NCI-H526 (cell line): Measurements from ENCODE around the gene UBC.
"Not testable (repeated sequence)": the region's sequence is repeated elsewhere in the genome, so short reads cannot be mapped to it uniquely, and the experiment has no call there.

Experiments used
- DNase-seq, 2 experiments: peaks; one replicate each; lab custom pipeline; 2025; lab: John Stamatoyannopoulos, UW

The UBC gene

DNA sequence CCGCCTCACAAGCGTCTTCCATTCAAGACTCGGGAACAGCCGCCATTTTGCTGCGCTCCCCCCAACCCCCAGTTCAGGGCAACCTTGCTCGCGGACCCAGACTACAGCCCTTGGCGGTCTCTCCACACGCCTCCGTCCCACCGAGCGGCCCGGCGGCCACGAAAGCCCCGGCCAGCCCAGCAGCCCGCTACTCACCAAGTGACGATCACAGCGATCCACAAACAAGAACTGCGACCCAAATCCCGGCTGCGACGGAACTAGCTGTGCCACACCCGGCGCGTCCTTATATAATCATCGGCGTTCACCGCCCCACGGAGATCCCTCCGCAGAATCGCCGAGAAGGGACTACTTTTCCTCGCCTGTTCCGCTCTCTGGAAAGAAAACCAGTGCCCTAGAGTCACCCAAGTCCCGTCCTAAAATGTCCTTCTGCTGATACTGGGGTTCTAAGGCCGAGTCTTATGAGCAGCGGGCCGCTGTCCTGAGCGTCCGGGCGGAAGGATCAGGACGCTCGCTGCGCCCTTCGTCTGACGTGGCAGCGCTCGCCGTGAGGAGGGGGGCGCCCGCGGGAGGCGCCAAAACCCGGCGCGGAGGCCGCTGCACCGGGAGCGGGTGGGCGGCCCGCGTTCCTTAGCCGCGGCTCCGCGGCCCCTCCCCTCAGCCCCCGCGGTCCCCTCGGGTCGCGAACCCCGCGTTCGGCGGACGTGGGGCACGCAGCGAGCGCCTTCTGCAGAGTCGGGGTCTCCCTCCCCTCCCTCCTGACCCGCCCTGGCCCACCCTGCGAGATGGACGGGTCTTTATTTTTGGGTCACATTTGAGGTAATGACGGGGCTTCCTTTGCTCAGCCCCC is at the start of gene UBC:
TSS of gene UBC (minus strand) at position 259 of the 847 bp plus-strand sequence. CDS start 879 bp downstream, outside the sequence.
- DNase-seq: no peak

DNA sequence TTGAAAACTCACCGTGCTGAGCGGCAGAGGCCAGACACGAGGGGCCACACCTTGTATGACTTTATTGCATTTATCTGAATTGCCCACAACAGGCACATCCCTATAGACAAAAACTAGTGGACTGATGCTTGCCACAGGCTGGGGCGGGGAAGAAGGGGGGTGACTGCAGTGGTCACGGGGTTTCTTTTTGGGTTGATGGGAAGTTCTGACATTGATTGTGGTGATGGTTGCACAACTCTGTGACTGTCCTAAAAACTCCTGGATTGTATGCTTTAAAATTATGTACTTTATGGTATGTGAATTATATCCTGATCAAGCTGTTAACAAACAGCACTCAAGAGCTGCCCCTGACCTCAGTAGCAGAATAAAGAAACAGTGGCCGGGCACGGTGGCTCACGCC is 48.8 kb upstream of the UBC start:
- no peak for DNase-seq

DNA sequence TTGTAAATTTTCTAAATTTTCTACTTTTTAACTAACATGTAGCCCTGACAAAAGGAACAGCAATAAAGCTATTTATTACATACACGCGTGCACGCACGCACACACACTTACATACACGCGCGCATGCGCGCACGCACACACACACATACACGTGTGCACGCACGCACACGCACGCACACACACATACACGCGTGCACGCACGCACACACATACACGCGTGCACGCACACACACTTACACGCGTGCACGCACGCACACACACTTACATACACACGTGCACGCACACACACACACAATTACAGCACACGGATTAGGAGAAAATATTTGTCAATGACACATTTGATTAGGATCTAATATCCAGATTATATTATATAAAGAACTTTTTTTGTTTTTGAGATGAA is 46.6 kb upstream of the UBC start:
- no peak for DNase-seq

DNA sequence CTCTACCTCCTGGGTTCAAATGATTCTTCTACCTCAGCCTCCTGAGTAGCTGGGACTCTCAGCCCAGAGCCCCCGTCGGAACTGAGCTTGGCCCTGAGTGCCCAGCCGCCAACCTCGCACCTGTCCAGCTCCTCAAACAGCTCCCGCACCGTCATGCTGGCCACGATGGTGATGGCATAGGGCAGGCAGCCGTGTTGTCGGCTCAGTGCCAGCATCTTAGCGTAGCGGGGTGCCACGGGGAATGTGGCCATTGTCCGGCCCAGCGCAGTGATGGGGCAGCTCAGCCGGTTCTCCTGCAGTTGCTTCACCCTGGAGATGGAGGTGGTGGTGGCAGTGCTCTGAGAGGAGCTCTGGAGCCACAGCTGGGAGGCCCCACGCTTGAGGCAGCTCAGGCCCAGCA is 42.1 kb upstream of the UBC start:
- no peak for DNase-seq

DNA sequence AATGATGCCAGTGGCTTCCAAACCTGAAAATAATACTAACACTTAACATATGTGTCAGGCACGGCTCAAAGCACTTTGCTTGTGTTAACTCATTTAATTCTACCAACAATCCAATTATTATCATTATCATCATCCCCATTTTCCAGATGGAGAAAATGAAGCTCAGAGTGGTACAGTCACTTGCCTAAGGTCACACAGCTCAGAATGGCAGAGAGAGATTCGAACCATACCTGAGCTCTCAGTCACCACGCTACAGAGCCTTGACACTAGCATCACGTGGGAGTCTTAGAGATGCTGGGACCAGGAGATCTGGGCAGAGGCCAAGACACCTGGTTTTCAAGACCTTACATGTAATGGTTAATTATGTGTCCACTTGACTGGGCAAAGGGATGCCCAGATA is 40.3 kb upstream of the UBC start:
- no peak for DNase-seq

DNA sequence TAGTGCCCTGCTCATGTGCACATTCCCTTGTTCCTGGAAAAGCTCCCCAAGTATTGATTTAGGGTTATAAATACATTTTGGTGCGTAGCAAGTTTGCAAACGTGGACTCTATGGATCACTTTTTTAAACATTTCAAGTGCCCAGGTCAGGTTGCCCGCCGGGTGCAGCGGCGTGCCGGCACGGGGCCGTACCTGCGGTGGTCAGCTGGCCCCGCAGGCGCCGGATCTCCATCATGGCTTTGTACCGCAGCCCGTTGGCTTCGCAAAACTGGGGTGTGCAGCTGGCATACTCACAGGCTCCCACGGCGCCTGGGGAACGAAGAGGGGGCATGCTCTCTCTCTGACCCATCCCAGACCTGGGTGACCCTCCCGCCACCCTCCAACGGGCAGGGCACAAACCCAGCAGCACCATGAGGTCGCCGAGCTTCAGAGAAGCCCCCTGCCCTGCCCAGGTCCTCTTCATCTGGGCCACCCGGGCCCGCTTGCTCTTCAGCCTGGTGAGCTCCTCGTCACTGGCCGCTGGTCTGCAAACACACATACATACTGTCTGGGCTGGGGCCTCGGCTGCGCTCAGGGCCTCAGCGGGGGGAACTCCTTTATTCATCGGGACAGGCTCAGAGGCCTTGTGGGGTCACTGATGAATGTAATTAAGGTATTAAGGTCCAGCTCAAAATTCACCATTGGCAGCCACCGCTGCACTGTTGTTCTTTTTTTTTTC is 39.4 kb upstream of the UBC start:
- DNase-seq: no peak

DNA sequence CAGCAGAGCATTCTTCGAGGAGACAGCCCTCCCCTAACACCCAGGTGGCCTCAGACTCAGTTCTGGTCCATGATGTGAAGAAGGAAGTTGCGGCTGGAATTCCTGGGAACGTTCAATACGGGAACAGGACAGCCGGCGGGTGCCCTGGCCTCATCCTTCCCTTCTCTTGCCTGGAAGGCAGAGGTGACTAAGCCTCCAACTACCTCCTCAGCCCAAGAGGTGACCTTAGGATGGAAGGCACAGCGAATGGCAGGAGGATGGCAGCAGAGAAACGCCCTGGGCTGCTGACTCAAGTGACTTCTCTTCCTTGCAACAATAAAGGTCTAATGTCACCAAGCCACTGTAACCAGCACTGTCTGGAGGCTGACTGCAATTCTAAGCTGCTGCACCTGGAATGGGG is 38.4 kb upstream of the UBC start:
- DNase-seq: no peak

DNA sequence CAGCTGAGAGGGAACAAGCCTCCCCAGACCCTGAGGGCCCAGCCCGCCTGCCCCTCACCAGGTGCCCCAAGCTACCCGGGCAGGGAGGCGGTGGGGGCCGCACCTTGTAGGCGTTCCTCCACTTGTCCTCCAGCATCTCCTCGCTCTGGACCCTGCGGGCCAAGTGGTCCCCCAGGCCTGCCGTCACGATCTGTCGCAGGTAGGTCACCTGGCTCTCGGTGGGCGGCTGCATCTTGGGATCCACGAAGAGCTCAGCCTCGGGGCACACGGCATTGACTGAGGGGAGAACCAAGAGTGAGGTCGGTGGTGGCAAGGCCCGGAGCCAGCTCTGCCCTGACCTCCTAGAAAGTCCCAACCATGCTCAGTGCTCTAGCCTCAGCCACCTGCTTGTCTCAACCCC is 37.8 kb upstream of the UBC start:
- no peak for DNase-seq

DNA sequence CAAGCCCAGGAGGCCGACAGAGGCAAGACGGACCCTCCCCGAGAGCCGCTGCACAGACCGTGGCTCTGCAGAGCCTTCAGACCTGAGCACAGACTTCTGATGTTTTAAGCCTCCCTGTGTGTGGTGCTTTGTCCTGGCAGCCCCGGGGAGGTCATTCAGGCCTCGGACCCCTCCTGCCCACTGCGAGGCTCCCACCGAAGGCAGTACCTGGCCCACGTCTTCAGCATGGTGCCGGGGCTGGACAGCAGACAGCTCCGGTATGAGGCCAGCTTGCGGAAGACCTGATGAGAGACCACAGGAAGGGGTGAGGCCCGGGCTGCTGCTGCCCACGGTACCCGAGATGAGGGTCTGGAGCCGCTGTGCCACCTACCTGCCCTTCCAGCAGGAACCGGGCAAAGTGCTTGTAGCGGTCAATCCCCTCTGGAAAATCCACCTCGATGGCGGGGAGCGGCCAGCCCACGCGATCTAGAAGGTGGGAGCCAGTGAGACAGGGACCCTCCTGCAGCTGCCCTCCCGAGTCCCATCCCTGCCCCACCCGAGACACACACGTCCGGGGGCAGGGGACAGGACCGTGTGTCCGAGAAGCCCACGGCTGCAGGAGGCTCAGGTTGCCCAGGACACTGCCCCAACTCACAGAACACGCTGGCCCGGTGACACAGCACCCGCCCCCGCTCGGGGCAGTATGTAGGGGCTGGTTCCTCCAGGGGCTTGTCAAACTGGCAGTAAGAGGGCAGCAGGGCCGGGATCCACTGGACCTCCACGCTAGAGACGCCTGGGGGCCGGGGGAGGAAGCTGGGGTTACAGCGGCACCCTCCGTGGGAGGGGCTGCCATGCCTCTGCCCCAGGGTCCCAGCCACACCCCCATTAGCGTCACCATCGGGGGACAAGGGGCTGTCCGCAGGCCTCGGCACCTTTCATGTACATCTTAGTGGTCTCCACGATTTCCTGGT is 35.6 kb upstream of the UBC start:
- no peak for DNase-seq

DNA sequence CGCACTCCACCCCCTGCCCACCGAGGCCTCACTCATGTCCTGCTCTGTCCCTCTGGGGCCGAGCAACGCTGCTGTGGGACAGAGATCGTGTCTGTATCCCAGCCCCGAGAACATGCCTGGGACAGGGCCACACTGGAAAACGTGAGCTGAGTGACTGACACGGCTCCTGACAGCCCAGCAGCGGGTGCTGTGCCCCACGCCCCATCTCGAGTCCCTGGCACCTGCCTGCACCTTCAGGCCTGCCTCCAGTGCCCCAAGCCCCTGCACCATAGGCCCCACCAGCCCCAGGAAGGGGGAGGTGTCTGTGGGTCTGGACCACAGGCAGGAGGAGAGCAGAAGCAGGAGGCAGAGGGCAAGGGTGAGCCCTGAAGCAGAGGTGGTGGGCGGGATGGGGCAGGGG is 34.6 kb upstream of the UBC start:
- no peak for DNase-seq

DNA sequence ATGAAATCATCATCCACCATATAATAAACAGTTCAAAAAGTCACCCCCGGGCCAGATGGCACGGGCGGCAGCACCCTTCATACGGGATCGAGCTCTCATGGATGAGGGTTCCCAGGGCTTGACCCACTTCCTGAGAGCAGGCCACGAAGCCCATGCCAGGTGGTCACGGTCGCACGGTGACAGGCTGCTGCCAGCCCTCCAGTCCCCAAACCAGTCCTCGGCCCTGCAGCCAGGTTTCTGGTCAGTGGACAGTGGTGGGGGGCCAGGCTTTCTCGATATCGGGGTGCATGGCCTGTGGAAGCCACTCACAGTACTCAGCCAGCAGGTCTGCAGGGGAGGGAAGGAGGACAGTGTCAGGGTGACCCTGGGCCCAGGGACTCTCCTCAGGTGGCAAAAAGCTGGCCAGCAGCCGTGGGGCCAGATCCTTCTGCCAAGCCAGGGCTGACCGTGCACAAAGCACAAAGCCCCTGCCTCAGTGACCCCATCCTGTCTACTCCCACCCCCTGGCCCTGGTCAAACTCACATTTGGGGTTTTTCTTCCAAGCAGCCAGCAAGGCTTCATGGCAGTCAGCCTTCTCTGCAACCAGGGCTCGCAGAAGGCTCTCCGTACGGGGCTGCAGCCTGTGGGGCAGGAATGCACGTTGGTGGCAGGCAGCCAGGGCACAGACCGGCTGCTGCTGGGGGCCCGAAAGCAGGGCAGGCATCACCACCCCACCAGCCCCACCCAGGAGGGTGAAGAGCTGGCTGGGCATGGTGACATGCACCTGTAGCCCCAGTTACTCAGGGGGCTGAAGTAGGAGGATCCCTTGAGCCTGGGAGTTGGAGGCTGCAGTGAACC is 33.3 kb upstream of the UBC start:
- no peak for DNase-seq

DNA sequence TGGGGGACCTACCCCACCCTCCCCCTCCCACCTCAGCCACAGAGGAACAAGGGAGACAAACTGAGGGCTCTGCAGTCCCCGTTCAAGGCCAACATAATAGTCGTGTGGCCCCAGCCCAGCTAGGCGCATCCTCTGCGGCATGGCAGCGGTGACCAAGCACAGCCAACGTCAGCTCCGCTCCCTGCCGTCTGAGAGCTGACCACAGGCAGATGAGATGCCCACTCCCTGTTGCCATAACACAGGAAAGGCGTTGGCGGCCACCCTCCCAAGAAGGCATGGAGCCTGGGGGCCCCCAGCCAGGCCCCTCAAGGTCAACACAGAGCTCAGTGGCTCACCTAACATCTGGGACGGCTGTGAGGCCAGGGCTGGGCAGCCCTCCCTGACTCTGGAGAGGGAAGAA is 32.6 kb upstream of the UBC start:
- no peak for DNase-seq

DNA sequence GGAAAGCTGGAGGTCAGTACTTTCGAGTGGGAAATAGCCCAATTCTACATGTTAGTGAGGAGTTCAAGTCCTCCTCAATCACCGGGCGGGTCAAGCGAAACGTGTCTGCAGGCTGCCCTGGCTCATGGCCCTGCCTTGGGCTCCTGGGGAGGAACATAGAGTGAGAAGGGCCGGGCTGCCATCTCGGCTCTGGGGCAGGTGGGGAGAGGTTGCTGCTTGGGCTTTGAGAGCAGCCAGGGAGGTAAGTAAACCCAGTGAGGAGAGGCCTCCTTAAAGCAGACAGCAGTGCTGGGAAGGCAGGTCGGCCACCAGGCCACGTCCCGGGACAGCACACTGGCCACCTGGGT is 32.0 kb upstream of the UBC start:
- DNase-seq: no peak

DNA sequence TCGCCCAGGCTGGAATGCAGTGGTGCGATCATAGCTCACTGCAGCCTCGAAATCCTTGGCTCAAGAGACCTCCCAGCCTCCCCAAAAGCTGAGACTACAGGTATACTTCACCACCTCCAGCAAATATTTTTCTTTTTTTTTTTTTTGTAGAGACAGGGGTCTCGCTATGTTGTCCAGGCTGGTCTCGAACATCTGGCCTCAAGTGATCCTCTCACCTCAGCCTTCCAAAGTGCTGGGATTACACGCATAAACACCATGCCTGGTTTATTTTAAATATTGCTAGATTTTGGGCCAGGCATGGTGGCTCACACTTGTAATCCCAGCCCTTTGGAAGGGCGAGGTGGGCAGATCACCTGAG is 26.7 kb upstream of the UBC start:
- DNase-seq: no peak

DNA sequence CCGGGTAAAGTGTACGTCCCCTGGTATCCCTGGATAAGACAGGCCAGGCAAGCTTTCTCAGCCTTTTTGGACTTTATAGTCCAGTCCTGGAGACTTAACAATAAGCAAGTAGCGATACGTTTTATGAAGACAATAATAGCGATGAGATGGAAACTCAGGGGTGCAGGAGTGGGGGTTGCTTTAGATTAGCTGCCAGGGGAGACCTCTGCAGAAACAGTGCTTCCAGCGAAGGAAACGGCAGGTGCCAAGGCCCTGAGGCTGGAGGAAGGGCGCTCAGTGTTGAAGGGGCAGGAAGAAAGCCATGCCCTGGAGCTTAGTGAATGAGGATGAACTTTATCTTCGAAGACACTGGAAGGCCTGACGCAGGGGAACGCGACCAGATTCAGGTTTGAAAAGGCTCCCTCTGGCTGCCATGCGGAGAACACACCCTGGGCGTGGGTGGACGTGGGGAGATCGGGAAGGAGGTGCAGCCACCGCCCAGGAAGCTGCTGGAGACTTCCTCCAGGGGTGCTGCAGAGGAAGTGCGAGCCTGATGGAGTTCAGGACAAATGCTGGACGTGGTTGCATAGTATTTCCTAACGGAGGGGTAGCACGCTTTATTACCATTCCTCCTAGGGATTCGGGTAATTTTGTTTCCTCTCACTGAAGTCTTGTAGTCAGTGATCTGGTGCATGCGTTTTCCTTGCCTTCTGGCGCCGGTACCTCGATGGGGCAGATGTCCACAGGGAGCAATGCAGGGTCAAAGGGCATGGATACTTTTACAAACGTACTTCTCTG is 26.1 kb upstream of the UBC start:
- DNase-seq: no peak

DNA sequence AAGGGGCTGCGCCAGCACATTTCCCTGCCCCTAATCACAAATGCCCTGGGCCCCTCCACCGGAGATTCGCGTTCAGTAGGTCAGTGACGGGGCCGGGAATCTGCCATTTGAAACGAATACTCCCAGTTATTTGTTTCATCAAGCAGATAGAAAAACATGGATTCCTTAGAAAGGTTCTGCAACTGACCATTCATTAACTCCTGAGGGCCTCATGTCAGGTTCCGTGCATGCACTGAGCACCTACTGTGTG is 25.6 kb upstream of the UBC start:
- DNase-seq: no peak

DNA sequence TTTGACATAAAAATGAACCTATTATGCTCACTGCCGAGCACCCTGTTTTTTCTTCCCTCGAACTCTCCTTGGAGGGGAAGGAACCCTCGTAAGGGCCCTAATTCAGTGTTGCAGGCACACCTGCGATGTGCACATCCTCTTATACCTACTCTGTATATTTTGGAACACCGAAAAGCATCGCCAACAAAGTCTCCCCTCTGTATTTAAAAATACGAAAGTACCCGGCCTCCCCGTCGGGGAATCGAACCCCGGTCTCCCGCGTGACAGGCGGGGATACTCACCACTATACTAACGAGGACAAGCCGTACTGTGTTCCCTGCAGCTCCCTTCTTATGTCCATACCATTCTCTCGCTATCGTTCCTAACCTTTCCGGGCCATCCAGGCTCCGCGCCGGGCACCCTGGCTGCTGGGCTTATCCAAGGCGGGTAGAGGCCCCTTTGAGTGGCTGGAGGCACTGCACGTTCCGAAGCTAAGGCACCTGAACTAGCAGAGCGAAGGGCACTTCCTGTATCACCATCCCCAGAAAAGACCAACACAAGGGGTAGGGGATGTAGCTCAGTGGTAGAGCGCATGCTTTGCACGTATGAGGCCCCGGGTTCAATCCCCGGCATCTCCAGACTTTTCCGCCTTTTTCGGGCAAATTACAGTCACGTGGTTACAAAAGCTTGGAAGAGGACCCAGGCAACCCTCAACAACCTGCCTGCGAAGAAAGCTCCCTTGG is 25.1 kb upstream of the UBC start:
- DNase-seq: no peak

DNA sequence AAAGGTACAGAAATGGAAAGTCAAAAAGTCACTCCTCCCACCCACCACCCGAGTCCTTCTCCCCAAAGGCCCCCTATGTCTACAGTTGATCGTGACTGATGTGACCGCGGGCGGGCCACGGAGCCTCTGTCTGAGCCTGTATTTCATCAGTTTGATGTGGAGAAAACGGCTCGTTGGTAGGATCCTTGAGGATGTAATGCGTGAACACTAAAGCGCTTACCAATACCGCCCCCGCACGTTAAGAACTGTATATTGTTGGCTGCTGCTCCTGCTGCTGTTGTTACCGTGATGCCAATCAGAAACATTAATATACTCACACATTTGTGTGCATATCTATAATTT is 24.6 kb upstream of the UBC start:
- no peak for DNase-seq

DNA sequence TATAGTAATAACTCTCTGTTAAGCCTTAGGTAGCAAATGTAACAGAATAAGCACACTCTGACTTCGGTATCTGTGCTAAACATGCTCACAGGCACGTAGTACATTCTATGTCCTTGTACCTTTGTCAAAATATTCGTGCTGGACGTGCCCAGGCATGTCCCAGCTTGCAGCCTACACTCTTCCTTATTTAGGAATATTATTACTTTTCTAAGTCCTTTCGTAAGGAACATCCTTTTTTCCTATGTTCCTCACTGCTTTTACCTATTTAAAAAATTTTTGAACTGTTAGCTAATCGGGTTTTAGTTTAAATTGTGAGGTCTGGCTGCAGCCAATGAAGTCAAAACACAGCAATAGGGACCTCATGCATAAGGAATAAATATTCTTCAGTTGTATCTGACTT is 24.1 kb upstream of the UBC start:
- no peak for DNase-seq

DNA sequence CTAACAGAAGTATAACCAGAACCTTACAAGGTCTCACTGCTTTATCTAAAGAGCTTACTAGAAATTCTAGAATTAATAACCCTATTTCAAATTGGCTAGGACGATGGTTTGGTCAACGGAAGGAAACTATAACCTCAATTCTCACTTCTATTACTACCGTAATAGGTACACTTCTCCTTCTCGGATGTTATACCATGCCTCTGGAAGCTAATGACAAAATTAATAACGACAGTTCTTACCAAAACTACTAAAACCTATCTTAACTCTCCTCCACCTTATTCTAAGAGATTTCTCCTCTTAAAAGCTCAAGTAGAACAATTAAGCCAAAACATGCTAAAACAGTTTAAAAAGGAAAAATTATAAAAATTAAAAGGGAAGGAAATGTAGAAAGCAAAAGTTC is 23.7 kb upstream of the UBC start:
- DNase-seq: no peak

DNA sequence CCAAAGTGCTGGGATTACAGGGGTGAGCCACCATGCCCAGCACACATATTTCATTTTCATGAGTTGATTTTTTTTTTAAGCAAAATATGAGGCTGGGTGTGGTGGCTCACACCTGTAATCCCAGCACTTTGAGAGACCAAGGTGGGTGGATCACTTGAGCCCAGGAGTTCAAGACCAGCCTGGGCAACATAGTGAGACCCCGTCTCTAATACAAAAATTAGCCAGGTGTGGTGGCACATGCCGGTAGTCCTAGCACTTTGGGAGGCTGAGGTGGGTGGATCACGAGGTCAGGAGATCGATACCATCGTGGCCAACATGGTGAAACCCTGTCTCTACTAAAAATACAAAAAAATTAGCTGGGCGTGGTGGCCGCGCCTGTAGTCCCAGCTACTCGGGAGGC is 17.1 kb upstream of the UBC start:
- not testable (repeated sequence) for DNase-seq
